ENCODE data around the gene PAMR1. TPM values are rescaled to one million over a fixed set of nuclear protein-coding genes. Genes with fewer than 3 reads are reported as not detected.
"Not testable (repeated sequence)": the region's sequence is repeated elsewhere in the genome, so short reads cannot be mapped to it uniquely, and the experiment has no call there.

PAMR1 gene
- total RNA-seq, 2 experiments from 2014 or later: not detected

GRCh38 chr11:35553831-35554230, 28.4 kb upstream of the PAMR1 start:
- Mint-ChIP-seq H3K9me3 (no peaks in the 10 kb centered on the region), H3K27ac (no peak overlapping the region), H3K4me3 (no peak overlapping the region), H3K36me3 (ENCODE audit: low read depth) (no peaks in the 10 kb centered on the region), H3K27me3 (ENCODE audit: low read depth) (peaks cover 13% of the 10 kb centered on the region), H3K4me1 (ENCODE audit: low read depth) (no peaks in the 10 kb centered on the region)
- no peak for DNase-seq
- CTCF ChIA-PET: no interaction called here
- intact Hi-C loops (cut with micrococcal nuclease): no loop called here

DNA sequence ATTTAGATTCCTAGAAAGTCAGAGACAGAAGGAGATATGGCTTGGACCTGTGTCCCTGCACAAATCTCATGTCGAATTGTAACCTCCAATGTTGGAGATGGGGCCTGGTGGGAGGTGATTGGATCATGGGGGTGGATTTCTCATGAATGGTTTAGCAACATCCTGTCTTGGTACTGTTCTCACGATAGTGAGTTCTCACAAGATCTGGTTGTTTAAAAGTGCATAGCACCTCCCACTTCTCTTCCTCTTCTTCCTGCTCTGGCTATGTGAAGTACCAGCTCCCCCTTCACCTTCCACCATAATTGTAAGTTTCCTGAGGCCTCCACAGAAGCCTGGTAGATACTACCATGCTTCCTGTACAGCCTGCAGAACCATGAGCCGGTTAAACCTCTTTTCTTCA, 27.6 kb upstream of the PAMR1 start:
- H3K9me3 Mint-ChIP-seq: no peaks in the 10 kb centered on the region
- no peaks in the 10 kb centered on the region for H3K36me3 Mint-ChIP-seq (ENCODE audit: low read depth)
- CTCF ChIA-PET: no interaction called here
- H3K27ac Mint-ChIP-seq: no peak overlapping the region
- H3K27me3 Mint-ChIP-seq (ENCODE audit: low read depth): peaks cover 19% of the 10 kb centered on the region
- no peaks in the 10 kb centered on the region for H3K4me1 Mint-ChIP-seq (ENCODE audit: low read depth)
- no peak overlapping the region for H3K4me3 Mint-ChIP-seq
- intact Hi-C loops (cut with micrococcal nuclease): no loop called here
- DNase-seq: no peak

DNA sequence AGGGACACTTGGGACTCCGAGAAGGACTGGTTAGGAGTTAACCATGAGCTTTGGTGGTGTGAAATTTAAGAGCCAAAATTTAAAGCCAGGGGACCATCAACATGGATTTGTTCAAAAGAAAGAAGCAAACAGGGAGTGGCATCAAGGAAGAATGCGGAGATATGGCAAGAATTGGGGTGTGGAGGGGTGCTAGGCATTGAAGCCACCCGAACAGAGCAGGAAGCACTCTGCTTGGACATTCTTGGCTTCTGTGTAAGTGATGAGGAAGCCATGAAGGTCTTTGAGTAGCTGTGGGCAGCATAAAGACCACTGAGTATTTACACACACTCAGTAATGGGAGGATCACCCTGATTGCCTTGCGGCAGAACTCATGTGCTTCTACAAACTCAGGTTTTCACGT, 27.2 kb upstream of the PAMR1 start:
- DNase-seq: no peak
- no peaks in the 10 kb centered on the region for H3K9me3 Mint-ChIP-seq

GRCh38 chr11:35550374-35551036, 25.1 kb upstream of the PAMR1 start:
- Mint-ChIP-seq H3K4me1 (ENCODE audit: low read depth) (no peaks in the 10 kb centered on the region), H3K27ac (no peak overlapping the region), H3K27me3 (ENCODE audit: low read depth) (peaks cover 13% of the 10 kb centered on the region), H3K4me3 (no peak overlapping the region), H3K9me3 (no peaks in the 10 kb centered on the region), H3K36me3 (ENCODE audit: low read depth) (no peaks in the 10 kb centered on the region)
- intact Hi-C loops (cut with micrococcal nuclease): no loop called here
- no peak for DNase-seq
- CTCF ChIA-PET: no interaction called here

More for the DNA sequence above, 27.2 kb upstream of the PAMR1 start:
- intact Hi-C loops (cut with micrococcal nuclease): no loop called here
- peaks cover 19% of the 10 kb centered on the region for H3K27me3 Mint-ChIP-seq (ENCODE audit: low read depth)
- no peaks in the 10 kb centered on the region for H3K36me3 Mint-ChIP-seq (ENCODE audit: low read depth)
- no peaks in the 10 kb centered on the region for H3K4me1 Mint-ChIP-seq (ENCODE audit: low read depth)
- no peak overlapping the region for H3K27ac Mint-ChIP-seq
- no peak overlapping the region for H3K4me3 Mint-ChIP-seq
- CTCF ChIA-PET: no interaction called here

DNA sequence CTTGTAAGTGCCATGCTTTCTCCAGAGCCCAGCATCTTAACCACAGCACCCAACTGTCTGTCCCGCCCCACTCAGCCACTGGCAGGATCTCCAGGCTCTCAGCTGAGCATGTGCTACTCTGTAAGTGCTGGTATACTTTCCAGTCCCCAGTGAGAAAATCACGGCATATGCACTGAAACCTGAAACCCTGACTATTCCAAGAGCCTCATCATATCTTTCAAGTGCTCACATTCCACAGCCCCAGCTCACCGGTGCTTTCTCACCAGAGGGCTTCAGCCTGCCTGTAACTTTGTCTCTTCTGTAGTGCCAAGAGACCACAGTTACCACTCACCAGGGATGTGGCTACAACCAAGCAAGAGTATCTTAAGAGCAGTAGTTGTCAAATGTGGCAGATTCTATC, 24.4 kb upstream of the PAMR1 start:
- CTCF ChIA-PET: no interaction called here
- H3K9me3 Mint-ChIP-seq: no peaks in the 10 kb centered on the region
- H3K4me1 Mint-ChIP-seq (ENCODE audit: low read depth): no peaks in the 10 kb centered on the region
- intact Hi-C loops (cut with micrococcal nuclease): no loop called here
- H3K36me3 Mint-ChIP-seq (ENCODE audit: low read depth): no peaks in the 10 kb centered on the region
- DNase-seq: no peak
- no peak overlapping the region for H3K4me3 Mint-ChIP-seq
- no peak overlapping the region for H3K27ac Mint-ChIP-seq
- peaks cover 13% of the 10 kb centered on the region for H3K27me3 Mint-ChIP-seq (ENCODE audit: low read depth)

GRCh38 chr11:35548925-35549561, 23.6 kb upstream of the PAMR1 start:
- intact Hi-C loops (cut with micrococcal nuclease): no loop called here
- H3K27me3 Mint-ChIP-seq (ENCODE audit: low read depth): peaks cover 10% of the 10 kb centered on the region
- no peaks in the 10 kb centered on the region for H3K9me3 Mint-ChIP-seq
- DNase-seq: no peak
- H3K4me3 Mint-ChIP-seq: no peak overlapping the region
- CTCF ChIA-PET: interaction anchor here (0.6 kb wide), 1 partner anchor 1496 kb away, joined by 3 read pairs; no protein-coding TSS in a partner anchor
- no peak overlapping the region for H3K27ac Mint-ChIP-seq
- no peaks in the 10 kb centered on the region for H3K4me1 Mint-ChIP-seq (ENCODE audit: low read depth)
- H3K36me3 Mint-ChIP-seq (ENCODE audit: low read depth): no peaks in the 10 kb centered on the region

DNA sequence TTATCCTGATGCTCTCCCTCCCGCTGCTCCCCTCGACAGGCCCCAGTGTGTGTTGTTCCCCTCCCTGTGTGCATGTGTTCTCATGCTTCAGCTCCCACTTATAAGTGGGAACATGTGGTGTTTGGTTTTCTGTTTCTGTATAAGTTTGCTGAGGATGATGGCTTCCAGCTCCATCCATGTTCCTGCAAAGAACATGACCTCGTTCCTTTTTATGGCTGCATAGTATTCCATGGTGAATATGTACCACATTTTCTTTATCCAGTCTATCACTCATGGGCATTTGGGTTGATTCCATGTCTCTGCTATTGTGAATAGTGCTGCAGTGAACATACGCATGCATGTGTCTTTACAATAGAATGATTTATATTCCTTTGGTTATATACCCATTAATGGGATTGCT, 22.6 kb upstream of the PAMR1 start:
- intact Hi-C loops (cut with micrococcal nuclease); H3K27ac Mint-ChIP-seq; CTCF ChIA-PET; DNase-seq; H3K27me3 Mint-ChIP-seq (ENCODE audit: low read depth); H3K36me3 Mint-ChIP-seq (ENCODE audit: low read depth); H3K4me3 Mint-ChIP-seq; H3K9me3 Mint-ChIP-seq; H3K4me1 Mint-ChIP-seq (ENCODE audit: low read depth): not testable (repeated sequence)

DNA sequence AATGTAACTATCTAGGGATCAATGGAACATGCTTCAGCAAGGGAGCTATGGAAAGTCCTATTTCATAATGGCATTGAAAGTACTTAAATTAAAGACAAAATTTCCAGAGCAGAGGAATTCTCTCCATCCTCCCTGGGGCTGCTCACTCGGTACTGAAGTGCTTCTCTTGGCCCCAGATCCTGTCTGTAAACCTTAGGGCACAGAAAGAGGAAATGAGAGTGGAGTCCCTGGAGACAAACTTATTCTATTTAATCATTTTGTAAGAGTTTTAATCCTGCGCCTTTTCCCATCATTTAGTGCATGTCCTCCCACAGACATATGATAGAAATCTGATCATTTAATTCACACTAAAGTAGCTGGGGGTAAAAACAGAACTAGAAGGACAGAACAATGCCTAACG, 20.9 kb upstream of the PAMR1 start:
- DNase-seq: no peak
- no peaks in the 10 kb centered on the region for H3K9me3 Mint-ChIP-seq
- no peak overlapping the region for H3K27ac Mint-ChIP-seq
- H3K27me3 Mint-ChIP-seq (ENCODE audit: low read depth): peaks cover 10% of the 10 kb centered on the region
- intact Hi-C loops (cut with micrococcal nuclease): no loop called here
- no peaks in the 10 kb centered on the region for H3K36me3 Mint-ChIP-seq (ENCODE audit: low read depth)
- H3K4me3 Mint-ChIP-seq: no peak overlapping the region
- H3K4me1 Mint-ChIP-seq (ENCODE audit: low read depth): no peaks in the 10 kb centered on the region
- CTCF ChIA-PET: interaction anchor here (1.1 to 1.2 kb wide), 3 partner anchors 11 to 60 kb away, joined by 3 read pairs; no protein-coding TSS in a partner anchor

- CTCF ChIA-PET: no interaction called here
- Mint-ChIP-seq H3K9me3 (no peaks in the 10 kb centered on the region), H3K27me3 (ENCODE audit: low read depth) (peaks cover 10% of the 10 kb centered on the region), H3K27ac (no peak overlapping the region), H3K4me3 (no peak overlapping the region), H3K4me1 (ENCODE audit: low read depth) (no peaks in the 10 kb centered on the region), H3K36me3 (ENCODE audit: low read depth) (no peaks in the 10 kb centered on the region)
- no peak for DNase-seq
- intact Hi-C loops (cut with micrococcal nuclease): no loop called here
Measured at GRCh38 chr11:35545391-35546003, 20.1 kb upstream of the PAMR1 start.

- no peak for DNase-seq
- intact Hi-C loops (cut with micrococcal nuclease): no loop called here
- Mint-ChIP-seq H3K36me3 (ENCODE audit: low read depth) (no peaks in the 10 kb centered on the region), H3K9me3 (no peaks in the 10 kb centered on the region), H3K4me1 (ENCODE audit: low read depth) (no peaks in the 10 kb centered on the region), H3K27me3 (ENCODE audit: low read depth) (peaks cover 6% of the 10 kb centered on the region), H3K4me3 (no peak overlapping the region), H3K27ac (no peak overlapping the region)
- CTCF ChIA-PET: no interaction called here
Measured at GRCh38 chr11:35543481-35543880, 18.1 kb upstream of the PAMR1 start.

- no peak for DNase-seq
- CTCF ChIA-PET: no interaction called here
- Mint-ChIP-seq H3K27ac (no peak overlapping the region), H3K4me3 (no peak overlapping the region), H3K9me3 (no peaks in the 10 kb centered on the region), H3K4me1 (ENCODE audit: low read depth) (no peaks in the 10 kb centered on the region), H3K27me3 (ENCODE audit: low read depth) (peaks cover 2% of the 10 kb centered on the region), H3K36me3 (ENCODE audit: low read depth) (no peaks in the 10 kb centered on the region)
- intact Hi-C loops (cut with micrococcal nuclease): no loop called here
Measured at GRCh38 chr11:35541621-35542375, 16.4 kb upstream of the PAMR1 start.

- H3K4me3 Mint-ChIP-seq: no peak overlapping the region
- H3K27me3 Mint-ChIP-seq (ENCODE audit: low read depth): peaks cover 2% of the 10 kb centered on the region
- no peak for DNase-seq
- H3K36me3 Mint-ChIP-seq (ENCODE audit: low read depth): no peaks in the 10 kb centered on the region
- H3K9me3 Mint-ChIP-seq: no peaks in the 10 kb centered on the region
- no peak overlapping the region for H3K27ac Mint-ChIP-seq
- intact Hi-C loops (cut with micrococcal nuclease): no loop called here
- no peaks in the 10 kb centered on the region for H3K4me1 Mint-ChIP-seq (ENCODE audit: low read depth)
- CTCF ChIA-PET: no interaction called here
Measured at GRCh38 chr11:35540526-35540925, 15.1 kb upstream of the PAMR1 start.
